Measurements from ENCODE around the gene PIK3C2G. TPM values are rescaled to one million over a fixed set of nuclear protein-coding genes. Genes with fewer than 3 reads are reported as not detected.

Gene PIK3C2G
- total and polyA plus RNA-seq, 2 of the 13 experiments (the other 11 are each of a cell fraction or from before 2014, with no cell fraction given): not detected

- Histone ChIP-seq H3K4me2 (ENCODE audit: low read depth, low read length) (peak overlapping the region; percentile 10), H3K4me3 (replicated peaks in 1 of 3; ENCODE audit: insufficient read depth in 1 of 3, low read depth in 2 of 3, low read length in 3 of 3) (peak overlapping the region in 1 of 3 experiments; percentile 22; a peak in 2 of 6 replicates)
- 0 out of 2 replicates have a peak, but pooled peaks have one; percentile 12 for TF ChIP-seq THRA (CRISPR knock-in tag; IDR thresholded peaks at IDR 0.05; ENCODE audit: borderline replicate concordance)
- TF ChIP-seq SNRNP70 (IDR thresholded peaks at IDR 0.05; ENCODE audit: low read depth, low read length): no peak
- no peak for TF ChIP-seq SMYD3 (CRISPR knock-in tag; IDR thresholded peaks at IDR 0.05)
- TF ChIP-seq ZKSCAN5 (CRISPR knock-in tag; IDR thresholded peaks at IDR 0.05): no peak
- TF ChIP-seq MTF2 (CRISPR knock-in tag; IDR thresholded peaks at IDR 0.05; ENCODE audit: borderline replicate concordance): no peak
- TF ChIP-seq CBFB (CRISPR knock-in tag; IDR thresholded peaks at IDR 0.05): no peak
- TF ChIP-seq ZNF256 (CRISPR knock-in tag; conservative IDR thresholded peaks at IDR 0.05): no peak
- TF ChIP-seq KAT8 (CRISPR knock-in tag; IDR thresholded peaks at IDR 0.05): no peak
- TF ChIP-seq ZNF580 (CRISPR knock-in tag; IDR thresholded peaks at IDR 0.05; ENCODE audit: borderline replicate concordance, low read depth): no peak
- no peak for TF ChIP-seq BCLAF1 (IDR thresholded peaks at IDR 0.05)
- TF ChIP-seq ZNF343 (CRISPR knock-in tag; IDR thresholded peaks at IDR 0.05): no peak
- TF ChIP-seq KAT2B (IDR thresholded peaks at IDR 0.05; ENCODE audit: borderline replicate concordance, low read depth, low read length): no peak
- TF ChIP-seq GATAD1 (CRISPR knock-in tag; IDR thresholded peaks at IDR 0.05): no peak
- TF ChIP-seq ZNF503 (CRISPR knock-in tag; IDR thresholded peaks at IDR 0.05): peak; percentile 71
- TF ChIP-seq ZUFSP (CRISPR knock-in tag; IDR thresholded peaks at IDR 0.05; ENCODE audit: borderline replicate concordance): no peak
- TF ChIP-seq FOXA3 (CRISPR knock-in tag; IDR thresholded peaks at IDR 0.05): peak; percentile 87
- TF ChIP-seq NR2F2 (IDR thresholded peaks at IDR 0.05; ENCODE audit: borderline replicate concordance, low read depth): peak; percentile 72
Observed at GRCh38 chr12:18242380-18243089, 18.8 kb upstream of the PIK3C2G start.

More at GRCh38 chr12:18242380-18243089, 18.8 kb upstream of the PIK3C2G start:
- BruUV-seq (replicated peaks): no TSS peak
- WGBS (ENCODE audit: low lambda C conversion rate): 2% methylated on average over 7 of the region's 7 CpGs
- Histone ChIP-seq H3K27me3 (ENCODE audit: control insufficient read depth in 1 of 2, insufficient read depth in 2 of 2, low read length in 2 of 2) (no peaks in the 10 kb centered on the region), H3K9me3 (ENCODE audit: low read length) (no peaks in the 10 kb centered on the region), H4K20me1 (ENCODE audit: insufficient read depth, low read length) (no peaks in the 10 kb centered on the region), H3K9ac (ENCODE audit: insufficient read depth, low read depth, low read length) (no peak overlapping the region), H3K4me1 (ENCODE audit: insufficient read depth, low read length) (peaks cover 8% of the 10 kb centered on the region), H3K36me3 (replicated peaks in 1 of 2; ENCODE audit: control insufficient read depth in 1 of 2, insufficient read depth in 2 of 2, low read length in 2 of 2) (no peaks in the 10 kb centered on the region), H3K79me2 (ENCODE audit: insufficient read depth, low read length) (no peaks in the 10 kb centered on the region), H3K27ac (ENCODE audit: extremely low read length, insufficient read depth, low read length) (no peak overlapping the region), H2AFZ (ENCODE audit: low read length) (no peak overlapping the region)
- intact Hi-C loops (cut with micrococcal nuclease; ENCODE audit: unreplicated experiment): no loop called here
- peak; percentile 72 for DNase-seq (ENCODE audit: low spot score)
- FAIRE-seq: peak; percentile 57
- in situ Hi-C loops (cut with HindIII; ENCODE audit: extremely low pct_ligation_motif_present, low pct_unique_long_range_greater_than_20kb): no loop called here
- POLR2A ChIA-PET: no interaction called here
- CTCF ChIA-PET (ENCODE audit: low intra/inter-chr PET ratio, low total read pairs): no interaction called here
- ATAC-seq: peak; percentile 99
